ENCODE data around the gene OGFRL1.

The OGFRL1 gene

DNA sequence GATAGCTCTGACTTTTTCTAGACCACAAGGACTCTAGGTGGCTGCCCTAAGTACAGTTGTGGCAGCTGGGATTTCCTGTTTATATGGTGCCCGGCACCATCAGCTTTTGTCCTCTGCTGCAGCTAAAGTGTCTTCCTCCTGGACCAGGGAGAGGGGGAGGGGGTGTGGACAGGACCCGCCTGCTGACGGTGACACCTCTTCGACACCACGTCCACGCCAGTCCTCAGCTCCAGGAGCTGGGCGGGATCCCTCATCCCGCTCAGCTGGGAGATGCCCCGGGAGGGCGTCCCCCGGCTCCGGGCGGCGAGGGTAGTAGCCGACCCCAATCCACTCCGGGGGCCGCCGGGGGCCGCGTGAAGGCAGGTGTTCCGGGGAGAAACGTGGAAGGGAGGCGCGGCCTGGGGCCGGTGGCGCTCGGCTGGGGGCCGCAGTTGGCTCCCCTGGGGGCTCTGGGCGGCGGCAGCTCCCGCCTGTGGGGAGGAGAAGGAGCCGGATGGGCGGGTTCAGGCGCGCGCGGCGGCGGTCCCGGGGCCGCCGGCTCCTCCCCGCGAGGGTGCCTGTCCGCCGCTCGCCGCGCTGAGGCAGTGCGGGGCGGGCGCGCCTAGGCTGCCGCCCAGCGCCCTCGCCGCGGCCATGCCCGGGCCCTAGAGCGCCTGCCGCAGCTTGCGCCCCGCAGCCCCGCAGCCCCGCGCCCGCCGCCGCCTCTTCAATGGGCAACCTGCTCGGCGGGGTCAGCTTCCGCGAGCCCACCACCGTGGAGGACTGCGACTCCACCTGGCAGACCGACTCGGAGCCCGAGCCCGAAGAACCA lies at the start of gene OGFRL1:
OGFRL1 (plus strand) TSS at position 584 of the 811 bp plus-strand sequence; CDS start at position 710, 126 bp downstream.
- TF ChIP-seq EZH2phosphoT487 (conservative IDR thresholded peaks at IDR 0.05; ENCODE audit: low read length) = no peak
- no peak for TF ChIP-seq CTCF (IDR thresholded peaks at IDR 0.05; ENCODE audit: insufficient read depth, low read length, poor library complexity, severe bottlenecking)
- peak within 1 kb of the TSS; percentile 78 for H3K9ac ChIP-seq (ENCODE audit: low read length)
- peaks cover 10% of the 10 kb centered on the region for H3F3A ChIP-seq (ENCODE audit: insufficient read depth)
- H4K20me1 ChIP-seq (ENCODE audit: low read depth, low read length) = no peaks in the 10 kb centered on the region
- peak within 1 kb of the TSS; percentile 91 for H3K4me3 ChIP-seq (ENCODE audit: insufficient read depth, low read length, poor library complexity, severe bottlenecking)
- peak within 1 kb of the TSS; percentile 95 for H3K4me2 ChIP-seq (ENCODE audit: low read depth, low read length, poor library complexity, severe bottlenecking)
- peak within 1 kb of the TSS; percentile 100 for H2AFZ ChIP-seq (ENCODE audit: low read depth, low read length, severe bottlenecking)
- peak within 1 kb of the TSS; percentile 86 for H3K27ac ChIP-seq (ENCODE audit: low read depth, low read length)
- no peaks in the 10 kb centered on the region for H3K27me3 ChIP-seq (ENCODE audit: low read length)
- no peaks in the 10 kb centered on the region for H3K9me2 ChIP-seq (replicated peaks; ENCODE audit: insufficient read depth, low read length)
- no peaks in the 10 kb centered on the region; the same call in 1 of the 2 replicates for H3K36me3 ChIP-seq (ENCODE audit: low read length)
- H3K79me2 ChIP-seq (ENCODE audit: insufficient read depth, low read length) = no peaks in the 10 kb centered on the region; the same call in 1 of the 2 replicates
- no peaks in the 10 kb centered on the region for H3K9me3 ChIP-seq (ENCODE audit: insufficient read depth, low read length)

DNA sequence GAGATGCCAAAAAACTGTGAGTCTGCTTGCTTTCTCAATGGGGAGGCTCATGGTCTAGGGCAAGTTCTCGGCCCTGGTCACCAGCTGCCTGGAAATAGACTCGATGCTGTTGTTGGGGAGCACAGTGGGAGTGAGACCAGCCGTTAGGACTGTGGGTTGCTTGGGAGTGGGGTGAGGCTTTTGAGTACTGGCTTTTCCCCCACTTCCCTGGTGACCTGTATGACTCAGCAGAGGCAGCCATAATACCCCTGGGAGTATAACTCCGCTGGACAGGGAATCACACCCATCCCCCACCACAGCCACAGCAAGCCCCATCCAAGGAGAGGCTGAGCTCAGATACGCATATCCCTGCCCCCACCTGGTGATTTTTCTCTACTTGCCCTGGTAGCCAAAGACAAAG lies 48.9 kb upstream of the OGFRL1 start:
- H3K27ac ChIP-seq (ENCODE audit: low read depth, low read length) = no peak overlapping the region
- H3K4me2 ChIP-seq (ENCODE audit: low read depth, low read length, poor library complexity, severe bottlenecking) = no peak overlapping the region
- H3K9me2 ChIP-seq (replicated peaks; ENCODE audit: insufficient read depth, low read length) = no peaks in the 10 kb centered on the region
- H3K36me3 ChIP-seq (ENCODE audit: low read length) = no peaks in the 10 kb centered on the region
- no peak overlapping the region for H3K9ac ChIP-seq (ENCODE audit: low read length)
- no peaks in the 10 kb centered on the region for H3K79me2 ChIP-seq (ENCODE audit: insufficient read depth, low read length)
- H3K4me3 ChIP-seq (ENCODE audit: insufficient read depth, low read length, poor library complexity, severe bottlenecking) = no peak overlapping the region
- no peaks in the 10 kb centered on the region for H4K20me1 ChIP-seq (ENCODE audit: low read depth, low read length)
- no peaks in the 10 kb centered on the region for H3F3A ChIP-seq (ENCODE audit: insufficient read depth)
- H3K27me3 ChIP-seq (ENCODE audit: low read length) = no peaks in the 10 kb centered on the region
- H3K9me3 ChIP-seq (ENCODE audit: insufficient read depth, low read length) = no peaks in the 10 kb centered on the region
- TF ChIP-seq CTCF (IDR thresholded peaks at IDR 0.05; ENCODE audit: insufficient read depth, low read length, poor library complexity, severe bottlenecking) = no peak
- TF ChIP-seq EZH2phosphoT487 (conservative IDR thresholded peaks at IDR 0.05; ENCODE audit: low read length) = no peak
- H2AFZ ChIP-seq (ENCODE audit: low read depth, low read length, severe bottlenecking) = no peak overlapping the region

DNA sequence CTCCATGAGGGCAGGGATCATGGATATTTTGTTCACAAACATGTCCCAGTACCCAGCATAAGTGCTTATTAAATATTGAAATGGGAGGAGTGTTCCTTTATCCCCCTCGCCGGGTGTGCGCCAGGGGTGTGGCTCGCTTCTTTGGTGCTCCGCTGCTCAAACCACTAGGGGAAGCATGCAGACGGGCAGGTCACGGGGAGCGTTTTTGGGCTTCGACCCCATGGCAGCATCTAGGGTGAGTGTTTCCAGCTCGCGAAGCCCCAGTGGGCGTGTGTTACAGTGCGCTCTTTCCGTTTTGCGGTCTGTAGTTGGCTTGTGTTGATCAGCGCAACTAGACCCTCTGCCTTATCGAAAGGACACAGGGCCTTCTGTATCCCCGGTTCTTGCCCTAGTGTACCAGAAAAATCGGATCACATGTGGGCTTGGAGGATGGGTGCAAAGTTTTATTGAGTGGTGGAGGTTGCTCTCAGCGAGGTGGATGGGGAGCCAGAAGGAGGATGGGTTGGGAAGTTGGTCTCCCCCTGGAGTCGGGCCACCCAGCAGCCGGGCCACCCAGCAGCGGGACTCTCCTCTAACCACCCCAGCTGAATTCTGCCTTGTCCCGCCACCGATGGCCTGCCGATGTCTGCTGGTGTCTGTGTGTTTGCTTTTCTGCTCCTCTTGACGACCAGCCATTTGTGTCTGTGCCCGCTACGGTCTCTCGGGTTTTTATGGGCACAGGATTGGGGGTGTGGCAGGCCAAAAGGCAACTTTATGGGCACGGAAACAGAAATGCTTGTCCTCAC lies 43.2 kb upstream of the OGFRL1 start:
- H3K79me2 ChIP-seq (ENCODE audit: insufficient read depth, low read length) = no peaks in the 10 kb centered on the region
- no peaks in the 10 kb centered on the region for H3K27me3 ChIP-seq (ENCODE audit: low read length)
- no peak overlapping the region for H3K27ac ChIP-seq (ENCODE audit: low read depth, low read length)
- TF ChIP-seq CTCF (IDR thresholded peaks at IDR 0.05; ENCODE audit: insufficient read depth, low read length, poor library complexity, severe bottlenecking) (no peak), EZH2phosphoT487 (conservative IDR thresholded peaks at IDR 0.05; ENCODE audit: low read length) (no peak)
- no peak overlapping the region for H3K4me2 ChIP-seq (ENCODE audit: low read depth, low read length, poor library complexity, severe bottlenecking)
- no peaks in the 10 kb centered on the region for H3F3A ChIP-seq (ENCODE audit: insufficient read depth)
- no peaks in the 10 kb centered on the region for H3K9me3 ChIP-seq (ENCODE audit: insufficient read depth, low read length)
- H3K9ac ChIP-seq (ENCODE audit: low read length) = no peak overlapping the region
- H2AFZ ChIP-seq (ENCODE audit: low read depth, low read length, severe bottlenecking) = no peak overlapping the region
- no peak overlapping the region for H3K4me3 ChIP-seq (ENCODE audit: insufficient read depth, low read length, poor library complexity, severe bottlenecking)
- no peaks in the 10 kb centered on the region for H3K36me3 ChIP-seq (ENCODE audit: low read length)
- H4K20me1 ChIP-seq (ENCODE audit: low read depth, low read length) = no peaks in the 10 kb centered on the region
- H3K9me2 ChIP-seq (replicated peaks; ENCODE audit: insufficient read depth, low read length) = no peaks in the 10 kb centered on the region

Measured in SU-DHL-6 (cell line).